ENCODE data around the gene SNIP1.

GRCh38 chr1:37544530-37544929, 9.6 kb downstream of the SNIP1 start:
- TF ChIP-seq POLR2A (IDR thresholded peaks at IDR 0.05) (no peak), CTCF (IDR thresholded peaks at IDR 0.05) (no peak)
